Activated CD8-positive, alpha-beta memory T cell treated with anti-CD3 and anti-CD28 coated beads for 1 hour (primary cell): ENCODE measurements around the gene NFASC.

Experiments
- DNase-seq, 2 donors: peaks; one replicate each; pipeline ENCODE4 v3.0.0-alpha.2; 2020; ENCODE audit warnings: low read depth in 1 of 2; ENCODE audit errors: extremely low read depth in 1 of 2

NFASC gene

GRCh38 chr1:204979306-204979705 is 108.6 kb downstream of the NFASC start:
- DNase-seq = no peak

- DNase-seq = no peak
Measured at GRCh38 chr1:204979891-204980649, 109.4 kb downstream of the NFASC start.

- no peak for DNase-seq
Measured at GRCh38 chr1:204980840-204981405, 110.3 kb downstream of the NFASC start.

DNA sequence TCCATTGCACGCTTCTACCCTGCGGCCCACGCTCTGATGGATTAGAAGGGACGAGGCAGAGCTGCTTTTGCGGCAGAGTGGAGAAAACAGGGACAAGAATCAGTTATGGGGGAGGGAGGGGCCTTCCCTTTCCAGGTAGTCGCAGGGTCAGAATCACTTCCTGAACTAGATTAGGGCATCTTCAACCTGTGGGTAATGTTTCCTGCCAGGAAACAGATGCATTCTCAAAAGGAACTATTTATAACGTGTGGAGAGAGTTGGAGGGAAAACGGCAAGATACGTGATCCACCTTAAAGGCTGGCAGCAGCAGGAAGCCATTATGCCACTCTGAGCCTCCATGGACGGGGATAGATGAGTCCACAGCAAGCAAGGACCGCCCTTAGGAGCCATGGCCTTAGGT is 112.5 kb downstream of the NFASC start:
- no peak for DNase-seq

GRCh38 chr1:204983881-204984280 is 113.2 kb downstream of the NFASC start:
- DNase-seq = no peak

DNA sequence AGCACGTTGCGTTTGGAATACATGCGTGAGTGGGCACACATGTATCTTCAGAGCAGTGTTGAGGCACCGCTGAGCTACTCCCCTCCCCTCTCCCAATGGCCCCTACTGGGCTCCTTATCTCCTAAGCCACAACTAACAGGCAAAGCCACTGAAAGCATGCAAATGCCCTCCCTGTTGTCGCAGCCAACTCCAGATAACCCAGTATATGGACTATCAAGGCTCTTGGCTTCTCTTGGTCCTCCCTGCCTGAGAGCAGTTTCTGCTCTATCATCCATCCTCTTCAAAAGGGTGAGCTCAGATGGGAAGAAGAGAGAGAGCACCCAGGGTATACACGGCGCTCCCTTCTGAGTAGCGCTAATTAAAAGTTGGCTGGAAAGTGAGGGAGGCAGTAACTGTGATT is 113.8 kb downstream of the NFASC start:
- DNase-seq = no peak

- no peak for DNase-seq
Measured at GRCh38 chr1:204986181-204986580, 115.5 kb downstream of the NFASC start.

DNA sequence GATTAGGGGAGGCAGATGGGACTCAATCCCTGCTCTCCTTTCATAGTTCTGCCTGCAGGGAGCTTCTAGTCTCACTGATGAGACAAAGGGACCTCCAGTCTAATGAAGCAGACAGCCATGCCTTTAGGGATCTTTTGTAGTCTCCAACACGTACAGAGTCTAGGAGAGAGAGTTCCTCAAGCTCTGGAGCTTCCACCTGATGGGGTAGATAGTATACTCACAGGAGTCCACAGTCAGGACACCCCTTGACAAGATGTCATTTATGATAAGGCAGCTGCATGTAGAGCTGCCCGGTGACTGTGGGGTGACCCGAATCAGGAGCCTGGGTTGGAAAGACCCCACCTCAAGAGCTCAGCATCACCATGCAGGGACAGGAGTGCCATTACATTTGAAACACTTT is 117.0 kb downstream of the NFASC start:
- no peak for DNase-seq

GRCh38 chr1:204988196-204988595 is 117.5 kb downstream of the NFASC start:
- no peak for DNase-seq

DNA sequence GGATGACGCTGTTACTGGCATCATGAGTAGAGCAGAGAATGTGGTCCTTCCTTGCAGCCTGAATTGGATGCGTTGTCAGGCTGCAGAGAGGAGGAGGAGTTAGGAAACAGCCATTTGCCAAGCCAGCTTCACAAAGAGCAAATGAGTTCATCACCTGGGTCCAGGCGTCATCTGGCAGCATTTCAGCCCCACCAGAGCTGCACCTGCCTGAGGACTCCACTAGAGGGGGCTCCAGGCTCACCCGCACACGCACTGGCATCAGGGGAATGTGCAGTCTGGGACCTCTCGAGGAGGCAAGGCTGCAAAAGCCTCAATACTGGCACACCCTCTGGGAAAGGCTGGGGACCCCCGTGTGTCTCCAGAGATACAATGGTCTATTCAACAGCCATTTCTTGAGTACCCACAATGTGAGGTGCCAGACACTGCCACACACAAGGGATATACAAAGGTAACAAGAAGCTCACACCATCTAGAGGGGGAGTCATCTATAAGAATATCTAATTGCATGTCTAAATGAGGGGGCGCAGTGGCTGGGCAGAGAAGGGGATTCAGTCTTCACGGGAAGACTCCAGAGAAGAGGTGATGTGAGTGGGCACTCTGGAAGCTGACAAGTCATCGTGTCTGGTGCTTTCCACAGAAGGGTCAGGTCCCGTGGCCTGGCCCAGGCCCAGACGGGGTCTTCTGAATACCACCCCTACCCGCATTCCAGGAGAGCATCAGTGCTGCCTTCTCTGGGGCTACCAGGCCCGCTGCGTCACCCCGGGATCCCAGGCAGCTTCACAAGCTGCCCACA is 118.8 kb downstream of the NFASC start:
- peak in 1 of 2 donors; percentile 5 for DNase-seq

DNA sequence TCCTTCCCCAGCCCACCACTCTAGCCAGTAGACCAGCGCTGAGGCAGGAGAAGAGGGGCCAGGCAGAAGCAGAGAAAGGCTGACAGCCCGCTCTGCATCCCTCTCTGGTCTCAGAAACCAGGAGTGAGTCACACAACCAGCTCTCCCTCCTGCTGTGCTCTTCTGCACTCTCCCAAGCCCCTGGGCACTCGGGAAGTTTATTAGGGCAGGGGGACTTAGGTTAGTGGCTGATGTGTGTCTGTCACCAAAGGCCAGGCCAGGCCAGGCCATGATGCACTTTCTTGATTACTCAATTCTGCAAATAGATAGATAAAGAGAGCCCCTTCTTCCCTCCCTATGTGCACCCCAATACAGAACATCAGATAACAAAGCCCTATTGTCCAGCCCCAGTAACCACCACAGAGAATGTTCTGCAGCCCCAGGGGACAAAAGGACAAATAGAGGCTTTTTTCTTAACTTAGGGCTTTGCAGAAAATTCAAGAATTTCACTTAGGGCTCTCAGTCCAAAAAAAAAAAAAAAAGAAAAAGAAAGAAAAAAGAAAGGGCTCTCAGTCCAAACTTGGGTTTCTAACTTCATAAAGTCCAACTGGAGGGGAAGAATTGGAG is 119.5 kb downstream of the NFASC start:
- DNase-seq = no peak

DNA sequence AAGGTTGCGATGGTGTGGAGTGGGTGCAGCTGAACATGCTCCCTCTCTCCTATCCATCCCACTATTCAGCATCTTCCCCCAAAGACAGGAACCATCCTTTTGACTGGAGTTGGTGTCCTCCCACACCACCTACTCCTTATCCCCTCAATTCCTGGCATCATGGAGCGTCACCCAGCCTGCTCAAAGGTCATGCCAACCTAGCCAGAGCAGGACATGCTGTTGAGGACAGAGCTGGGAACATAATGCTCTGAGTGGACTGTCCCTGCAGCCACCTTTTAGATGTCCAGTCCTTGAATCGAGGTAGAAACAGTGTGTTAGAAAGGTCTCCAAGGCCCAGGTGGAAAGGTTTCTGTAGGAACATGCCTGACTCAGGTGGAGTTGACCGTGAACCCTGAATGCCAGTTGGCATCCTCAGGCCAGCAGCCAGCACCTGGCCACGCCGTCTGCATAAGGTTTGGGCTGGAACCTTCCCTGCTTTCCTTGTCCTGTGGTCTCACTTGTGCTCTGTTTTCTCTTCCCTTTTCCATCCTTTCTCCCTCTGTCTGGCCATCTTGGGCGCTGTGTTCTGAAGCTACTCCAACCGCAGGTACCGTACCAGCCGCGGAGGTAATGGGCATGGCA is 120.2 kb downstream of the NFASC start:
- no peak for DNase-seq

DNA sequence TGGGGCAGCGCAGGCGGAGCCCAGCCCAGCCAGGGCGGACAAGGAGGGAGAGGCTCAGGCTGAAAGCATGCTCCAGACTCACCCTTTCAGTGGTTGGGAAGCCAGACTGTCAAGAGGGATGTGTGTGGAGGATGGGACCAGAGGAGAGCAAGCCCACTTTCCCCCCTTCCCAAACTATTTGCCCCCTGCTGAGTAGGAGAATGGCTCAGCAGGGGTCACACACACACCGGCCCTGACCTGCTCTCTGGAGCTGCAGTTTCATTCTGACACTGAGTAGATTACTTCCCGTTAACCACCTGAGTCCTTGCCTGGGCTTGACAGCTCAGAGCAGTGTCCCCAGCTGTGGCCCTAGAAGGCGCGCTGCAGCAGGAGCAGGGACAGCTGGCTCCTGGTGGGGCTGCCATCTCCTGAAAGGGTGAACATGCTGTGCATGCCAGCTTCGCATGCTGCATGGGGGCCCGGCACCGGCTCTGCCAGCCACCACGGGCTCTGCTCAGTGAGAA is 120.7 kb downstream of the NFASC start:
- no peak for DNase-seq

DNA sequence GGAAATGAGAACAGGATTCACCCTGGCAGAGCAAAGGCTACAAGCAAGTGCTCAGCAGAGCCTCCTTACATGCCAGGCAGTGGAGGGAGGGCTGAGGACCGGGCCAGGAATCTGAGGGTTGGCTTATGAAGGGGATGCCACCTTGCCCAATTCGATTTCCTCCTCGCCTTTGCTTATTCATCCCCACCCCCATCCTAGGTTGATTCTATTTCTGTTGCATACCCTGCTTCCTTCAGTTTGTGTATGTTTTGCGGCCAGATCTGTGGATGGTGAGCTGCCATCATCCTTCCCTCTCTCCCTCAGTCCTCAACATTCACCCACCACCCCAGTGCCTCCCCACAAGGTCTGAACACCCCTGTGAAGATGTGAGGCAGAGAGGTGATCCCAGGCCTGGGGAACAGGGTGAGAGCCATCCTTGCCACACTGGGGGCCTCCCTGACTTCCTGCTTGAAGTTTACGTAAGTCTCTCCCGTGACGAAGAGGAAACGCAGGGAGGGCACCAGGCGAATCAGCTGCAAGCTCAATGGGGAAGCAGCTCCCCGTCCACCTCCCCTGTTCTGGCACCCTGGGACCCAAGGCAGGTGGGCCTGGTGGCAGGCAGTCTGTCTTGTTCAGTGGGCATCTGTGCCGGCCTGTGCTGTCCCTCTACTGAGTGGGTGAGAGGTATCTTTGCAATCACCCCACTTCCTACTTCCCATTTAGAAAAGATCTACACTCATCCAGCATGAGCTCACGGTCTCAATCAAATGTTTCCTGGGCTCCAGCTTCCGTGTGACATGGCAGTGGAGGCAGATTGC is 121.7 kb downstream of the NFASC start:
- no peak for DNase-seq

GRCh38 chr1:204992998-204993314 is 122.3 kb downstream of the NFASC start:
- DNase-seq = no peak

DNA sequence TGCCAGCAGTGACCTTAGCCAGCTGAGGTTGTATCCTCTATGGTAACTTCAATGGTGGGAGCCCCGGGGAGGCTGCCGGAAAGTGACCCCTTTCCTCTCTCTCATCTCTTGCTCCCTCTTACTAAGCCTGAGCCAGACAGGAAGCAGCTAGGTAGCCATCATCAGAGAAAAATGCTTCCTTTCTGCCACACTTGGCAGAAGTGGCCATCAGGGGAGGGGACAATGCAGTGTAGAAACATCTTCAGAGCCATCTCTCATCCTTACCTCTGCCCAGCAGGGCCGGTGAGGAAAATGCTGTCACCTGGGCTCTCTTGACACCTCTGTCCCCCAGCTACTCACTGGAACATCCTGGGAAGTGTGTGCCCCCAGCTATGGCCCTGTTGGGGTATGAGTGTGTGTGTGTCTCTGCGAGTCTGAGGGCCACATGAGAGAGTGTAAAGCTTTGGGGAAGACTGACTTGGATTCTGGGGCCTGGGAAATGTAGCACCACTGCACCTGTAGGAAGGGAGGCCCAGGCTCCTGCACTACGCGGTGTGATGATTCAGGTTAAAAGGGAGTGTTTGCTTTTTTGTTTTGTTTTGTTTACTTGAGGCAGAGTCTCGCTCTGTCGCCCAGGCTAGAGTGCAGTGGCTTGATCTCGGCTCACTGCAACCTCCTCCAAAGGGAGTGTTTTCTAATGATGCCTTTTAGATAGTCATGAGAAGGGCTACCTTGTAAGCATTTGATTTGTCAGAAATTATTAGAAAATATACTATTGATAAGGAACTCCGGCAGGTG is 123.6 kb downstream of the NFASC start:
- no peak for DNase-seq

- no peak for DNase-seq
Measured at GRCh38 chr1:204996981-204997380, 126.3 kb downstream of the NFASC start.

DNA sequence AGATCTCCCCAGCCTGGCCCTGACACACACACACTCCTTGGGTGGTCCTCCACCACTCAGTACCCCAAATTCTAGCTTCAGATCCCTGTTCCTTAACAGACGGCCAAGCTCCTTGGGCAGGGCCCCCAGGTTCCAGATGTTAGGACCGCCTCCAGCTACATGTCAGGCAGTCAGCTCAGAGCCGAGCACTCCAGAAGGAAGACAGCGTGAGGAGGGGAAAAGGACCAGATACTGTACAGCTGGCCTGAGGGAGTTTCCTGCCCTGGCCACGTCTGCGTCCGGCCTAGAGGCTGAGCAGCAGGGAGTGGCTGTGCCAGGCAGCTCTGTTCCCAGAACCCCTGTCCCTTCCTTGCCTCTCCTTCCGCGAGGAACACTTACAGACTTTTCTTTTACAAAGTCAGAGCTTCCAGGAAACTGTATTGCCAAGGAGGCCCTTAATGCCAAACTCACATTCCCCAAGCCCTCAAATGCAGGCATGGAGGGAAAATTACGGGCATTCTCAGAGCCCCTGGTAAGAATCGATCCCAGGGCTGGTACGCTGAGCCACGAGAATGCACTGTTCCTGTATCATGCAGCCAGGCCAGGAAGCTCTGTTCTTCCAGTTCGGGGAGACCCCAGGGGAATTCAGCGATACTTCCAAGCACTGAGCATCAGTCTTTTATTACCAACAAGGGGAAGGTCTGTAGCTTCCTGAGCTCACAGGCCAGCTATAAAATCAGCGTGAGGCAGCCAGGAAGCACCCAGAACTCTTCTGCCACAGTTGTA is 127.1 kb downstream of the NFASC start:
- no peak for DNase-seq

- no peak for DNase-seq
Measured at GRCh38 chr1:205001162-205001561, 130.5 kb downstream of the NFASC start.
